Stimulated activated CD8-positive, alpha-beta memory T cell treated with anti-CD3 and anti-CD28 coated beads, Interleukin-7, amount 100 ng/mL, for 1 hour (primary cell): ENCODE results near the gene RBM3.

Experiments used
- DNase-seq, 2 donors: peaks; one replicate each; pipeline ENCODE4 v3.0.0-alpha.2; 2020; ENCODE audit warnings: low read depth in 2 of 2

Gene RBM3

DNA sequence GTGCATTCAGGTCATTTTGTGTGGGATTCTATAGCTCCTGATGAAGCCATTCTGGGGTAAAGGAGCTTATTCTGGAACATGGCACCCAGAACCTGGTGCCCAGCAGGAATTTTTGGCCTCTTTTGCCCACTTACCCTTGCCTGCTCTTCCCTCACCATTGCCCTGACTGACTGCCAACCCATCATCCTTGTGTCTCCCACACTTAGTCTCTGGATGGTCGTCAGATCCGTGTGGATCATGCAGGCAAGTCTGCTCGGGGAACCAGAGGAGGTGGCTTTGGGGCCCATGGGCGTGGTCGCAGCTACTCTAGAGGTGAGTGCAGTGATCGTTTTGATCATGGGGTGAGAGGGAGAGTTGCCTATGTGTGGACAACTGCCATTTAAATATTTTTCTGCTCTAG, 1.8 kb downstream of the RBM3 start:
- DNase-seq: no peak

DNA sequence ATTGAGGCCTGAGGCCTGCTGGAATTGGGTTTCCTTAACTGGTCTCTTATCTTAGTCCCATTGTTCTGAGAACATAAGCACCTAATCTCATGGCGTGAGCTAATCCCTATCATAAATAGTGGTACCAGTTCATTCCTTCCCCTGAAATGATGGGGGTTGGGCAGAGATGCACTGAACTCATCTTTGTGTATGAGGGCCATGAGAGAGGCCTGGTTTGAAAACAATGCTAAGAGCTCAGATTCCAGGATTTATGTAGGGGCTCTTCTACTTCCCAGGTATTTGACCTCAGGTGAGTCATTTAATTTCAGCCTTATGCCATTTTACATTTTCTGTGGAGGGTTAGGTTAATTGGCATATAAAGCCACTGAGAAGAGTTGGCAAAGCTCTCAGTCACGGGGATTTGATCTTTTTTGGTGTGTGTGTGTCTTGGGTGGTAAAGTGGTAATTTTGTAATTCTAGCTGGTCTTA, 4.4 kb downstream of the RBM3 start:
- DNase-seq: no peak

GRCh38 chrX:48579259-48579658, 5.0 kb downstream of the RBM3 start:
- no peak for DNase-seq

DNA sequence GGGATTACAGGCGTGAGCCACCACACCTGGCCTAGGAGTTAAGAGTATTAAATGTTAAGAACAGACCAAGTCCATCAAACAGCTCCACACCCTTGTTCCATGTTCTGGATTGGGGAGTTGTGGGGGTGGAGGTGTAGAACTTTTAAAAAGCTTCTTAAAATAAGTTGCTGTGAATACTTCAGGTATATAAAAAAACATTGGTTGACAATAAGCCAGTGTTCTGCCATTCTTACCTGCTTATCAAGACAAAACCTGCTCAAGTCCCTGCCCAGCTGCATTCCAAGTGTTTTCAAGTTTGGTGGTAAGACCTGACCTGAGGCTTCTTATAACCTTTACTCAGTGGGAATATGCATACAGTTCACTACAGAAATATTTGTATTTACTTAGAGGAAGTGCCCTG, 6.4 kb downstream of the RBM3 start:
- DNase-seq: no peak

- no peak for DNase-seq
Measured at GRCh38 chrX:48584698-48585097, 10.4 kb downstream of the RBM3 start.

- DNase-seq: no peak
Measured at GRCh38 chrX:48589482-48590162, 15.3 kb downstream of the RBM3 start.

DNA sequence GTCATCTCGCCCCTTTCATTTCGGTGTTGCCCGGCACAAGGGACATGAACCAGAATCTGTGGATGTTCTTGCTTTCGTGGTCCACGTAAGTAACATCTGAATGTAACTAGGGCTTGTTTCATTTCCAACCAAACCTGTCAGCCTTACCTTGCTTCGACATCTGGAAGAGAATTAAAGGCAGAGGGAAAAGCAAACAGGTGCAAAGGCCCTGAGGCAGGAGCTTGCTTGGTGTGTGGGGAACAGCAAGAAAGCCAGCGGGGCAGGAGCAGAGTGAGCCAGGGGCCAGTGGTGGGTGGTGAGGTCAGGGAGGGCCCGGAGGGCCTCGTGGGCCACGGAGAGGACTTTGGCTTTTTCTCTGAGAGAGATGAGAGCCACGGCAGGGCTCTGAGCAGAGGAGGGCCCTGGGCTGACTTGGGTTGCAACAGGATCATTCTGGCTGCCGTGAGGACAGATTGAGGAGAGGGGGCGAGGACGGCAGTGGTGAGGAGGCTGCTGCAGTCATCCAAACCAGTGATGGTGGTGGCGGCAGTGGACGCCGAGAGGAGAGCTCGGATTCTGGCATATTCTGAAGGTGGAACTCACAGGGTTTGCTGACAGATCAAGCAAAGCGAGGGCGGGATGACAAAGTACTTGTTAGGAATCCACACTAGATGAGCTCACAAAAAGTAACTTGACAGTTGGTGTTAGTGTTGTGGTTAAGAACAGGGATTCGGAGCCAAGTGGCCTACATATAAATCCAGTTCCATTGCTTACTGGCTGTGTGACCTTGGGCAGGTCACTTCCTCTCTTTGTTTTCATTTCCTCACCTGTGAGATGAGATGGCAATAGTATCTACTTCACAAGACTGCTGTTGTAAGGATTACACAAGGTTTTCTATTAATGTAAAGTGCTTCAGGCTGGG, 16.2 kb downstream of the RBM3 start:
- DNase-seq: no peak

DNA sequence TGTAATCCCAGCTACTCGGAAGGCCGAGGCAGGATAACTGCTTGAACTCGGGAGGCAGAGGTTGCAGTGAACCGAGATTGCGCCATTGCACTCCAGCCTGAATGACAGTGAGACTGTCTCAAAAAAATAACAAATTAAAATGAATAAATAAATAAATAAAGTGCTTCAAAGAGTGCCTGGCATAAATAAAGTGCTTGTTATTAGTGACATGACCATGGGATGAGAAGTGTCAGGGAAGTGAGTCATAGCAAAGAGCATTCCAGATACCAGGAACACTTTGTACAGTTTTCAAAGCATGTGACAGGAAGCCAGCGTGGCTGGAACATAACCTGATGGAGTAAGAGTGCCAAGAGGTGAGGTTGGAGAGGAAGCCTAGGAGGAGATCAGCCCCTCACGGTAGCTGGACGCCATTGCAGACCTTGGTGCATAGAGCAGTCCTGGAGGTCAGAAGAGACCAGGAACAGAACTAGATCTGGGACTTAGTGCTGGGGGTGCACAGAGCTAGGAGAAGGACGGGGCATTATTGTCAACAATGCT, 17.0 kb downstream of the RBM3 start:
- DNase-seq: no peak

GRCh38 chrX:48592971-48593370, 18.7 kb downstream of the RBM3 start:
- no peak for DNase-seq

- DNase-seq: no peak
Measured at GRCh38 chrX:48595929-48596328, 21.6 kb downstream of the RBM3 start.

DNA sequence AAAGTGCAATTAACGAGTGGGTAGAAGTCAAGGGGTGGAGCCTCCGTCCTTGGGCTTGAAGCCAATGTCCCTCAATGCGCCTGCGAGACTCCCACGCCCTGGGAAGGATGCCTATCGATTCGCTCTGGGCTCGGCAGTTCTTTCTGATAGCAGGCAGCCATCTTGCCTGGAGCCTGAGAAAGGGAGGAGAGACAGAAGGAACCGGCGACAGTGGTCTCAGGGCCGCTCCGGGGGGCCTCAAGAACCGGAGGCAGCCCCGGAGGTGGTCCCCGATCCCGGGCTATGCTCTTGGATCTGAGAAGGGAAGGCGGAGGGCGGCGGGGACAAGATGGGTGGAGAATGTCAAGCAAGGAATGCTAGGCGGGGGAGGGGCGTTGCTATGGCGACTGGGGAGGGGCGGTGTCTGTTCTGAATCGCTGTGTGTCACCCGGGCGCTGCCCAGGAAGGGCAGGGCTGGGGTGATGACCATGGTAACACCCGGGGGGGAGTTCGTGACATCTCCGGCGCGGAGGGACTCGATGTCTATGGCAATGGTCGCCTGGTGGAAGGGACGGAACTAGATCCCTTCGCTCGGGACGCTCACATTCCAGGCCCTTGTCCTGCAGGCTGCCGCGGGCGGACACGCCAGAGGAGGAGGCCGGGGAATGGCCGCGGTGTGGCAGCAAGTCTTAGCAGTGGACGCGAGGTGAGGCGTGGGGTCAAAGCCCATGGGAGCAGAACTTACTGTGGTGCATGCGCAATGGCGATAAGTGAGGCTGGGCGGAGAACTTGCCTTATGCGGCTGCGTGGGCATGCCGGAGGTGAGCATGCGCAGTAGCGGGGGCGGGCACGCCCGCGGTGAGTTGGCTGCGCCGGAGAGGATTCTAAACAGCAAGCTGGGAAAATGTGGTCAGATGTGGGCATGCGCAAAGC, 23.3 kb downstream of the RBM3 start, which contains the start of gene WDR13:
TSS of gene WDR13 (plus strand) at position 140 of the 912 bp plus-strand sequence. CDS start at position 645, 505 bp downstream.
- peak; percentile 77 to 79 for DNase-seq

GRCh38 chrX:48598614-48599013, 24.3 kb downstream of the RBM3 start:
- DNase-seq: no peak

GRCh38 chrX:48599341-48599740, 25.1 kb downstream of the RBM3 start:
- no peak for DNase-seq

- DNase-seq: no peak
Measured at GRCh38 chrX:48600226-48600625, 25.9 kb downstream of the RBM3 start.

- DNase-seq: no peak
Measured at GRCh38 chrX:48601741-48602394, 27.6 kb downstream of the RBM3 start.

DNA sequence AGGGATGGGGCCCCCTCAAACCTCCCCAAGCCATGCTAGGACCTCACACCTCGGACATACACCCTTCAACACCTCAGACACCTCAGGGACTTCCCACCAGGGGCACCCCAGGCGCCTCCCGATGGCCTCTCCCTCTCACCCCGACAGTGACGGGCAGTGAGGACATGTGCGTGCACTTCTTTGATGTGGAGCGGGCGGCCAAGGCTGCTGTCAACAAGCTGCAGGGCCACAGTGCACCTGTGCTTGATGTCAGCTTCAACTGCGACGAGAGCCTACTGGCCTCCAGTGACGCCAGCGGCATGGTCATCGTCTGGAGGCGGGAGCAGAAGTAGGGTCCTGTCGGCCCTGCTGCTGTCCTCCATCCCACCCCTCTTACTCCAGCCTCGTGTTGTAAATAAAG, 30.4 kb downstream of the RBM3 start:
- no peak for DNase-seq

DNA sequence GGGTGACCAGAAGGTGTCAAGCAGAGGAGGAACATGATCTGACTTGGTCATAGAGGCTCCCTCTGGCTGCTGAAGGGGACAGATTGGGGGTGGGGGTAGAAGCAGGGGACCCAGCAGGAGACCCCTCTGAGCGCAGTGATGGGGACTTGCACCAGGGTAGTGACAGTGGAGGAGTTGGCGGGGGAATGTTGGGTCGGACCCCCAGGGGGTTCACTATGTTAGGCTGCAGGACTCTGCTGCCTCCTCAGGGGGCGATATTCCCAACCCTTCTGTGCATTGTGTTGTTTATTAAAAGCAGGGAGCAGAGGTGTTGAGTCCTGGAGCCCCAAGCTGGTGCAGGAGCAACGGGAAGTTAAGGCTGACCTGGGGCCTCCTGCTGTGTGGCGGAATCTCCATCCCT, 31.8 kb downstream of the RBM3 start:
- DNase-seq: no peak

DNA sequence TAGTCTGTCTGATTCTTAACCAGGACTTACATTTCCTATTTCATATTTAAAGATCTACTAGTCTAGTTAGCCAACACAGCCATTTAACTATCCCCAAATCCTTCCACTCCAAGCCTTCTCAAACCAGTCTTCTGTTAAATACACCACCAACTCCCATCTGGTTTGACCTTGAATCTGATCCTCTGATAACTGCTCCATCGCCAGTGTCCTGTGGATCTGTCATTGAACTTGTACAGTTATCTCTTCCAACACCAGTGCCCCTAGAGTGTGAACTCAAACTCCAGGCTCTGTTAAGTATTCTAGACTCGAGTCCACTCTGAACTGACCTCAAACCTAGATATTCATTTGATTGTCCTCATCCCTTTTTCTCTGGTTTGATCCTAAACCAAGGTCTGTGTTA, 37.4 kb downstream of the RBM3 start:
- no peak for DNase-seq

GRCh38 chrX:48613502-48614160, 39.3 kb downstream of the RBM3 start:
- DNase-seq: no peak

GRCh38 chrX:48616576-48616975, 42.3 kb downstream of the RBM3 start:
- no peak for DNase-seq
